Lower leg skin (tissue), 4 donors: ENCODE results near the gene APP. TPM values are rescaled to one million over a fixed set of nuclear protein-coding genes. Genes with fewer than 3 reads are reported as not detected.

Source experiments
- DNase-seq, 2 donors: peaks; one replicate each; pipeline ENCODE4 v3.0.0-alpha.2; 2019; ENCODE audit warnings: low spot score in 2 of 2
- H3K4me3 ChIP-seq: fragments of 200-600 bp; sonication (generic); 2 replicates; pipeline ENCODE4 v1.5.1; 2017; ENCODE audit warnings: mild to moderate bottlenecking, low read depth; ENCODE audit not compliant: poor library complexity, severe bottlenecking
- CTCF ChIP-seq, 3 donors: fragments of 450-650 bp; IDR thresholded peaks; one replicate each; pipeline ENCODE4 v1.5.1; 2016; ENCODE audit warnings: antibody characterized with exemption in 3 of 3, mild to moderate bottlenecking in 3 of 3, moderate library complexity in 2 of 3
- POLR2A ChIP-seq, 2 donors: fragments of 450-650 bp; IDR thresholded peaks; one replicate each; pipeline ENCODE4 v1.6.1; 2016 to 2017; ENCODE audit warnings: antibody characterized with exemption in 2 of 2, mild to moderate bottlenecking in 1 of 2, moderate library complexity in 1 of 2
- WGBS, 2 donors: methylation state at CpG; one replicate each; pipeline ENCODE4 v1.1.5; 2018; 5-methylcytosine and 5-hydroxymethylcytosine counted together
- intact Hi-C: fragments of 100-400 bp; cut with DNase I; formaldehyde crosslinking; loops from one replicate; pipeline ENCODE4 v1.15.0; 2023; ENCODE audit warnings: low total_unique reads
- total RNA-seq, 4 donors: library from RNA; depleted of rRNA; stranded (reverse); fragments of >200 nt; gene quantifications; one replicate each; pipeline ENCODE4 v1.1.0, GENCODE V29; 2016

Gene APP
- total RNA-seq, 4 donors from 2014 or later: 240 to 403 (median 331) TPM

- WGBS, 2 donors: 42 to 48% methylated on average over 7 of the region's 7 CpGs
- TF ChIP-seq CTCF (IDR thresholded peaks at IDR 0.05) (no peak), POLR2A (IDR thresholded peaks at IDR 0.05) (no peak)
- intact Hi-C loops: no loop called here
- DNase-seq: no peak
- no peak overlapping the region for H3K4me3 ChIP-seq
Measured at GRCh38 chr21:26099610-26100219, 70.9 kb downstream of the APP start.

- intact Hi-C loops: no loop called here
- 41 to 47% methylated on average over 4 of the region's 4 CpGs for WGBS, 2 donors
- no peak overlapping the region for H3K4me3 ChIP-seq
- TF ChIP-seq CTCF (IDR thresholded peaks at IDR 0.05) (no peak), POLR2A (IDR thresholded peaks at IDR 0.05) (no peak)
- no peak for DNase-seq
Measured at GRCh38 chr21:26098772-26099397, 71.7 kb downstream of the APP start.

- TF ChIP-seq POLR2A (IDR thresholded peaks at IDR 0.05): no peak
- no peak for TF ChIP-seq CTCF (IDR thresholded peaks at IDR 0.05)
- WGBS, 2 donors: 96 to 98% methylated on average over 4 of the region's 4 CpGs
- no peak overlapping the region for H3K4me3 ChIP-seq
- DNase-seq: no peak
- intact Hi-C loops: no loop called here
Measured at GRCh38 chr21:26097475-26097874, 73.1 kb downstream of the APP start.

GRCh38 chr21:26096494-26097371, 73.8 kb downstream of the APP start:
- no peak overlapping the region for H3K4me3 ChIP-seq
- WGBS, 2 donors: 85 to 88% methylated on average over 13 of the region's 13 CpGs
- TF ChIP-seq POLR2A (IDR thresholded peaks at IDR 0.05): no peak
- TF ChIP-seq CTCF (IDR thresholded peaks at IDR 0.05): no peak
- intact Hi-C loops: no loop called here
- no peak for DNase-seq

- intact Hi-C loops: no loop called here
- no peak for TF ChIP-seq CTCF (IDR thresholded peaks at IDR 0.05)
- TF ChIP-seq POLR2A (IDR thresholded peaks at IDR 0.05): no peak
- no peak overlapping the region for H3K4me3 ChIP-seq
- WGBS, 2 donors: 91 to 96% methylated on average over 7 of the region's 7 CpGs
- no peak for DNase-seq
Measured at GRCh38 chr21:26095131-26095530, 75.4 kb downstream of the APP start.
